BJ (cell line): Measurements from ENCODE around the gene PKMYT1. TPM values are rescaled to one million over a fixed set of nuclear protein-coding genes. Genes with fewer than 3 reads are reported as not detected.
"Not testable (repeated sequence)": the region's sequence is repeated elsewhere in the genome, so short reads cannot be mapped to it uniquely, and the experiment has no call there.

ENCODE experiments used
- CTCF ChIA-PET: fragments of 350-600 bp; formaldehyde crosslinking; extraction: SDS; loops from one replicate; lab custom pipeline; 2021; ENCODE audit warnings: antibody characterized with exemption, inconsistent platforms; lab: Yijun Ruan, JAX
- POLR2A ChIA-PET: fragments of 300-600 bp; sonication (Branson Sonifier 250); formaldehyde crosslinking; extraction: SDS; loops from one replicate; lab custom pipeline; 2021; ENCODE audit warnings: antibody characterized with exemption; lab: Charles Lee
- DNase-seq: peaks from one replicate; pipeline ENCODE4 v3.0.0-alpha.2; 2011; ENCODE audit warnings: low read depth
- H3K27me3 ChIP-seq: 2 replicates; pipeline ENCODE4 v1.6.0; 2011; ENCODE audit warnings: low read length; ENCODE audit not compliant: control insufficient read depth, insufficient read depth
- H3K36me3 ChIP-seq: 2 replicates; pipeline ENCODE4 v1.5.1; 2011; ENCODE audit warnings: low read length; ENCODE audit not compliant: control insufficient read depth, insufficient read depth
- H3K4me3 ChIP-seq: 2 replicates; pipeline ENCODE4 v1.5.1; 2011; ENCODE audit warnings: low read depth, mild to moderate bottlenecking, control low read depth, low read length
- CTCF ChIP-seq: IDR thresholded peaks from 2 replicates; pipeline ENCODE4 v1.5.1; 2011; ENCODE audit warnings: low read depth, mild to moderate bottlenecking, control low read depth, inconsistent platforms, low read length, moderate library complexity; ENCODE audit not compliant: insufficient read depth
- polyA plus RNA-seq: library from polyadenylated mRNA; depleted of rRNA; stranded (reverse); fragments of >200 nt; gene quantifications from 2 replicates; pipeline ENCODE4 v1.2.3, GENCODE V29; 2011

The PKMYT1 gene
- polyA plus RNA-seq, 1 experiment, result 6.9 TPM

DNA sequence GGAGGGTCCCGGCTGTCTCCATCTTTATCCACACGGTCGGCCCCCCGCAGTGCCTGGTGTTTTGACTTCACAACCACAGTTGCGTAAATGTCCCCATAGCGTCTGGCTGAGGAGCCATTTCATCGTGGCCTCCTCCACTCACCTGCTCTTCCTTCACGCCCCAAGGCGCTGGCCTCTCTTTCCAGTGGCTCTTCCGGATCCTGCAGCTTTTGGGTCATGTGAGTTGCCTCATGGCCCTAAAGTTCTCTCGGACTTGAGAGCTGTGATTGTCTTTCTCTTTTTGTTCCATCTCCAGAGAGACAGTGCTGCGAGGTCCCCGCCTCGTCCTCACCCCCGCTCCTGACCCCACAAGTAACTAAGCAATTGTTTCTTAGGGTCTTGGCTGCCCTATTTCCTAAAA is 45.8 kb downstream of the PKMYT1 start:
- no peak for DNase-seq
- no peak for TF ChIP-seq CTCF
- H3K27me3 ChIP-seq, result no peaks in the 10 kb centered on the region
- H3K36me3 ChIP-seq, result peaks cover 37% of the 10 kb centered on the region
- ChIA-PET CTCF (interaction anchor here (1.0 to 1.8 kb wide), 2 partner anchors 7 to 47 kb away, joined by 3 to 8 read pairs; no protein-coding TSS in a partner anchor), POLR2A (no interaction called here)
- no peak overlapping the region for H3K4me3 ChIP-seq

DNA sequence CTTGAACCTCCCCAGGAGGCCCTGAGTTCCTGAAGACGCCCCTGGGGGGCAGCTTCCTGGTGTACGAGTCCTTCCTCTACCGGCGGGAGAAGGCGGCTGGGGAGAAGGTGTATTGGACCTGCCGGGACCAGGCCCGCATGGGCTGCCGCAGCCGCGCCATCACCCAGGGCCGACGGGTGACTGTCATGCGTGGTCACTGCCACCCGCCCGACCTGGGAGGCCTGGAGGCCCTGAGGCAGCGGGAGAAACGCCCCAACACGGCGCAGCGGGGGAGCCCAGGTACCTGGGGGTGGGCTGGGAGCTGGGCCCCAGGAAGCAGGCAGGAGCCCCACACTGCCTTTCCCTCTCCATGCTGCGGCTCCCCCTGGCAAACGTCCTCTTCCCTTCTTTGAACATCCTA is 46.5 kb downstream of the PKMYT1 start:
- TF ChIP-seq CTCF, result no peak
- DNase-seq, result no peak
- H3K36me3 ChIP-seq, result peaks cover 37% of the 10 kb centered on the region
- no peaks in the 10 kb centered on the region for H3K27me3 ChIP-seq
- ChIA-PET CTCF (no interaction called here), POLR2A (no interaction called here)
- H3K4me3 ChIP-seq, result no peak overlapping the region

- DNase-seq, result no peak
- ChIA-PET POLR2A (no interaction called here), CTCF (interaction anchor here (1.0 kb wide), 1 partner anchor 47 kb away, joined by 4 read pairs; the partner anchor contains the start of gene PKMYT1)
- no peaks in the 10 kb centered on the region for H3K27me3 ChIP-seq
- H3K36me3 ChIP-seq, result peaks cover 35% of the 10 kb centered on the region
- no peak overlapping the region for H3K4me3 ChIP-seq
- no peak for TF ChIP-seq CTCF
Observed at GRCh38 chr16:2933136-2933535, 47.1 kb downstream of the PKMYT1 start.

- H3K36me3 ChIP-seq, result peaks cover 29% of the 10 kb centered on the region
- DNase-seq, POLR2A ChIA-PET, H3K27me3 ChIP-seq, H3K4me3 ChIP-seq: not testable (repeated sequence)
- CTCF ChIA-PET, result interaction anchor here (1.1 kb wide), 1 partner anchor 11 kb away, joined by 4 read pairs; no protein-coding TSS in a partner anchor
Observed at GRCh38 chr16:2931231-2931914, 48.9 kb downstream of the PKMYT1 start.

- Histone ChIP-seq H3K36me3 (peaks cover 21% of the 10 kb centered on the region), H3K4me3 (no peak overlapping the region), H3K27me3 (no peaks in the 10 kb centered on the region)
- TF ChIP-seq CTCF, result no peak
- ChIA-PET POLR2A (no interaction called here), CTCF (interaction anchor here (1.1 to 1.6 kb wide), 2 partner anchors 10 to 62 kb away, joined by 6 to 9 read pairs; no protein-coding TSS in a partner anchor)
- no peak for DNase-seq
Observed at GRCh38 chr16:2930236-2930635, 50.0 kb downstream of the PKMYT1 start.
